Karpas-422 (cell line): ENCODE data around the gene RIPK3. TPM values are rescaled to one million over a fixed set of nuclear protein-coding genes. Genes with fewer than 3 reads are reported as not detected.

Experiments used
- DNase-seq: peaks from one replicate; pipeline ENCODE4 v3.0.0-alpha.2; 2015
- H2AFZ ChIP-seq: fragments of 200-600 bp; sonication (generic); 2 replicates; pipeline ENCODE4 v1.6.1; 2014; ENCODE audit warnings: antibody characterized with exemption, low read length, mixed read lengths
- H3K27ac ChIP-seq: fragments of 200-600 bp; sonication (generic); 2 replicates; pipeline ENCODE4 v1.5.1; 2014; ENCODE audit warnings: mild to moderate bottlenecking, low read length, moderate library complexity
- H3K27me3 ChIP-seq: fragments of 200-600 bp; sonication (generic); 2 replicates; pipeline ENCODE4 v1.6.1; 2014; ENCODE audit warnings: low read length, mixed read lengths
- H3K36me3 ChIP-seq: fragments of 200-600 bp; sonication (generic); 2 replicates; pipeline ENCODE4 v1.6.1; 2014; ENCODE audit warnings: low read length, mixed read lengths; ENCODE audit not compliant: insufficient read depth
- H3K4me1 ChIP-seq: fragments of 200-600 bp; sonication (generic); 2 replicates; pipeline ENCODE4 v1.6.1; 2014; ENCODE audit warnings: mild to moderate bottlenecking, low read length, mixed read lengths
- H3K4me2 ChIP-seq: fragments of 200-600 bp; sonication (generic); 2 replicates; pipeline ENCODE4 v1.6.1; 2014; ENCODE audit warnings: low read length, low read depth, mild to moderate bottlenecking; ENCODE audit not compliant: poor library complexity, severe bottlenecking
- H3K4me3 ChIP-seq: fragments of 200-600 bp; sonication (generic); 2 replicates; pipeline ENCODE4 v1.5.1; 2014; ENCODE audit warnings: mild to moderate bottlenecking, antibody characterized with exemption, low read length, mixed read lengths
- H3K79me2 ChIP-seq: fragments of 200-600 bp; sonication (generic); 2 replicates; pipeline ENCODE4 v1.6.1; 2014; ENCODE audit warnings: mild to moderate bottlenecking, low read length, mixed read lengths
- H3K9ac ChIP-seq: fragments of 200-600 bp; sonication (generic); 2 replicates; pipeline ENCODE4 v1.6.0; 2014; ENCODE audit warnings: low read length
- H3K9me2 ChIP-seq: fragments of 200-600 bp; sonication (generic), shearing (Covaris generic); replicated peaks from 2 replicates; pipeline ENCODE4 v1.6.0; 2014; ENCODE audit warnings: mild to moderate bottlenecking, low read length, moderate library complexity; ENCODE audit not compliant: insufficient read depth
- H3K9me3 ChIP-seq: fragments of 300-700, 200-600 bp; sonication (generic); 2 replicates; pipeline ENCODE4 v1.6.1; 2014; ENCODE audit warnings: low read length, mixed read lengths
- H4K20me1 ChIP-seq: fragments of 200-600 bp; sonication (generic); 2 replicates; pipeline ENCODE4 v1.6.1; 2014; ENCODE audit warnings: mild to moderate bottlenecking, antibody characterized with exemption, low read length, low read depth; ENCODE audit not compliant: insufficient read depth
- total RNA-seq: library from RNA; depleted of rRNA; stranded (reverse); fragments of >200 nt; shearing (Covaris generic); gene quantifications from 2 replicates; pipeline ENCODE4 v1.2.3, GENCODE V29; 2014; ENCODE audit warnings: low replicate concordance

The RIPK3 gene
- total RNA-seq, 1 experiment from 2014 or later, result 2.3 TPM

- H2AFZ ChIP-seq, result no peak overlapping the region
- peak overlapping the region; percentile 67 for H3K4me2 ChIP-seq
- H4K20me1 ChIP-seq, result no peaks in the 10 kb centered on the region; the same call in 1 of the 2 replicates
- H3K4me1 ChIP-seq, result peaks cover 29% of the 10 kb centered on the region
- H3K36me3 ChIP-seq, result peaks cover 17% of the 10 kb centered on the region; the same call in 1 of the 2 replicates
- no peaks in the 10 kb centered on the region for H3K27me3 ChIP-seq
- no peaks in the 10 kb centered on the region for H3K9me2 ChIP-seq
- H3K4me3 ChIP-seq, result peak overlapping the region; percentile 64
- peak overlapping the region; percentile 74 for H3K9ac ChIP-seq
- peak overlapping the region; percentile 33; the same call in 1 of the 2 replicates for H3K27ac ChIP-seq
- no peaks in the 10 kb centered on the region for H3K9me3 ChIP-seq
- H3K79me2 ChIP-seq, result peaks cover 10% of the 10 kb centered on the region; the same call in 1 of the 2 replicates
- DNase-seq, result no peak
Measured at GRCh38 chr14:24311837-24312615, 27.8 kb downstream of the RIPK3 start.

DNA sequence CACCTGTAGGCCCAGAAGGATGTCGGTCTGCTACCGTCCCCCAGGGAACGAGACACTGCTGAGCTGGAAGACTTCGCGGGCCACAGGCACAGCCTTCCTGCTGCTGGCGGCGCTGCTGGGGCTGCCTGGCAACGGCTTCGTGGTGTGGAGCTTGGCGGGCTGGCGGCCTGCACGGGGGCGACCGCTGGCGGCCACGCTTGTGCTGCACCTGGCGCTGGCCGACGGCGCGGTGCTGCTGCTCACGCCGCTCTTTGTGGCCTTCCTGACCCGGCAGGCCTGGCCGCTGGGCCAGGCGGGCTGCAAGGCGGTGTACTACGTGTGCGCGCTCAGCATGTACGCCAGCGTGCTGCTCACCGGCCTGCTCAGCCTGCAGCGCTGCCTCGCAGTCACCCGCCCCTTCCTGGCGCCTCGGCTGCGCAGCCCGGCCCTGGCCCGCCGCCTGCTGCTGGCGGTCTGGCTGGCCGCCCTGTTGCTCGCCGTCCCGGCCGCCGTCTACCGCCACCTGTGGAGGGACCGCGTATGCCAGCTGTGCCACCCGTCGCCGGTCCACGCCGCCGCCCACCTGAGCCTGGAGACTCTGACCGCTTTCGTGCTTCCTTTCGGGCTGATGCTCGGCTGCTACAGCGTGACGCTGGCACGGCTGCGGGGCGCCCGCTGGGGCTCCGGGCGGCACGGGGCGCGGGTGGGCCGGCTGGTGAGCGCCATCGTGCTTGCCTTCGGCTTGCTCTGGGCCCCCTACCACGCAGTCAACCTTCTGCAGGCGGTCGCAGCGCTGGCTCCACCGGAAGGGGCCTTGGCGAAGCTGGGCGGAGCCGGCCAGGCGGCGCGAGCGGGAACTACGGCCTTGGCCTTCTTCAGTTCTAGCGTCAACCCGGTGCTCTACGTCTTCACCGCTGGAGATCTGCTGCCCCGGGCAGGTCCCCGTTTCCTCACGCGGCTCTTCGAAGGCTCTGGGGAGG lies 28.9 kb downstream of the RIPK3 start, which contains the start of gene LTB4R:
LTB4R (plus strand) TSS at position 857 of the 959 bp plus-strand sequence. CDS start 4,150 bp downstream, outside the sequence.
- H3K4me1 ChIP-seq, result peaks cover 29% of the 10 kb centered on the region
- peak; percentile 83 for DNase-seq
- no peak within 1 kb of the TSS for H2AFZ ChIP-seq
- H3K9me3 ChIP-seq, result no peaks in the 10 kb centered on the region
- H3K79me2 ChIP-seq, result peaks cover 10% of the 10 kb centered on the region; the same call in 1 of the 2 replicates
- H3K9me2 ChIP-seq, result no peaks in the 10 kb centered on the region
- H3K27me3 ChIP-seq, result no peaks in the 10 kb centered on the region
- peak within 1 kb of the TSS; percentile 67 for H3K4me2 ChIP-seq
- H3K27ac ChIP-seq, result peak within 1 kb of the TSS; percentile 33
- H3K4me3 ChIP-seq, result peak within 1 kb of the TSS; percentile 64
- H4K20me1 ChIP-seq, result no peaks in the 10 kb centered on the region; the same call in 1 of the 2 replicates
- peaks cover 17% of the 10 kb centered on the region; the same call in 1 of the 2 replicates for H3K36me3 ChIP-seq
- peak within 1 kb of the TSS; percentile 74 for H3K9ac ChIP-seq

GRCh38 chr14:24310265-24310645 lies 29.5 kb downstream of the RIPK3 start:
- Histone ChIP-seq H3K9me2 (no peaks in the 10 kb centered on the region), H3K9me3 (no peaks in the 10 kb centered on the region), H4K20me1 (no peaks in the 10 kb centered on the region; the same call in 1 of the 2 replicates), H3K27me3 (no peaks in the 10 kb centered on the region), H3K4me3 (peak overlapping the region; percentile 64), H3K4me1 (peaks cover 29% of the 10 kb centered on the region), H3K4me2 (peak overlapping the region; percentile 67), H3K9ac (peak overlapping the region; percentile 74), H3K27ac (peak overlapping the region; percentile 33; the same call in 1 of the 2 replicates), H3K79me2 (peaks cover 10% of the 10 kb centered on the region; the same call in 1 of the 2 replicates), H3K36me3 (peaks cover 20% of the 10 kb centered on the region; the same call in 1 of the 2 replicates), H2AFZ (no peak overlapping the region)
- no peak for DNase-seq

- no peaks in the 10 kb centered on the region for H3K9me2 ChIP-seq
- H3K4me1 ChIP-seq, result peaks cover 29% of the 10 kb centered on the region
- peak within 1 kb of the TSS; percentile 74 for H3K9ac ChIP-seq
- H3K36me3 ChIP-seq, result peaks cover 20% of the 10 kb centered on the region; the same call in 1 of the 2 replicates
- H3K79me2 ChIP-seq, result peaks cover 10% of the 10 kb centered on the region; the same call in 1 of the 2 replicates
- peak within 1 kb of the TSS; percentile 64 for H3K4me3 ChIP-seq
- no peak within 1 kb of the TSS for H2AFZ ChIP-seq
- peak within 1 kb of the TSS; percentile 33; the same call in 1 of the 2 replicates for H3K27ac ChIP-seq
- no peaks in the 10 kb centered on the region; the same call in 1 of the 2 replicates for H4K20me1 ChIP-seq
- H3K4me2 ChIP-seq, result peak within 1 kb of the TSS; percentile 67
- no peaks in the 10 kb centered on the region for H3K27me3 ChIP-seq
- no peak for DNase-seq
- no peaks in the 10 kb centered on the region for H3K9me3 ChIP-seq
Measured at GRCh38 chr14:24309538-24310264, 30.1 kb downstream of the RIPK3 start, which contains the start of gene LTB4R2. Gene LTB4R2, plus strand, starts transcription at chr14:24310140. Its CDS starts 525 bp downstream, at chr14:24310665.

DNA sequence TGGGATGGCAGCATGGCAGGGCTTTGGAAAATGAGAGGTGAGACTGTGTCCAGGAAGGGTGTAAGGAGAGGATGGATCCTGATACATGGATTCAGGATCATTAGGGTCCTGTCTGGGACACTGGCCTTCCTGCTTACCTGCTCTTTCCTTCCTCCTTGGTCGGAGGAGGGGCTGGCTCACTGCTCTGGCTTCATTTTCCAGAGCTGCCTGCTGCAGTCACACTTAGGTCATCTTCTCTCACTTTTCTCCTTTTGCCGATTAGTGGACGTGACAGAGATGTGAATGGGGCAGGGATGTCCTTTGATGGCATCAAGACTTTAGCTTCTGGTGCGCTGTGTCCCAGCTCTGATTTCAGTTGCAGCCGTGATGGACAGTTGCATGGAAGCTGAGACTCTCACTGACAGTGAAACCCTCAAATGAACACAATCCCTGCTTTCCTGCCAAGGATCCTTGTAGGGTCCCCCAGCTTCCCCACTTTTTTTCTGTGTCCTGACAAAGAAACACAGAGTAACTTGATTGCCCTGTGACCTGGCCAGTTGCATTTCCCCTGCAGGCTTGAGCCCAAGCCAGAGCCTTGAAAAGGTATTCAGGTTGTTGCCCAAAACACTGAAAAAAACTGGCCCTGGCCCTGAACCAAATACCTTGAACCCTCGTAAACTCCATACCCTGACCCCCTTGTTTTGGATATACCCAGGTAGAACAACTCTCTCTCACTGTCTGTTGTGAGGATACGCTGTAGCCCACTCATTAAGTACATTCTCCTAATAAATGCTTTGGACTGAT lies 31.3 kb downstream of the RIPK3 start:
- no peak overlapping the region for H3K4me2 ChIP-seq
- no peak overlapping the region for H3K27ac ChIP-seq

GRCh38 chr14:24307575-24308341 lies 32.0 kb downstream of the RIPK3 start, which contains the start of gene CIDEB:
Gene CIDEB, minus strand, starts transcription at chr14:24307977. Its CDS starts 119 bp downstream, at chr14:24307858.
- DNase-seq, result peak; percentile 90
- H3K79me2 ChIP-seq, result peaks cover 10% of the 10 kb centered on the region; the same call in 1 of the 2 replicates
- H3K27ac ChIP-seq, result no peak within 1 kb of the TSS
- no peak within 1 kb of the TSS for H3K4me2 ChIP-seq
- H3K36me3 ChIP-seq, result peaks cover 29% of the 10 kb centered on the region; the same call in 1 of the 2 replicates
- no peak within 1 kb of the TSS for H3K4me3 ChIP-seq
- H4K20me1 ChIP-seq, result no peaks in the 10 kb centered on the region; the same call in 1 of the 2 replicates
- no peak within 1 kb of the TSS for H3K9ac ChIP-seq
- H3K27me3 ChIP-seq, result no peaks in the 10 kb centered on the region
- H2AFZ ChIP-seq, result no peak within 1 kb of the TSS
- H3K9me3 ChIP-seq, result no peaks in the 10 kb centered on the region
- peaks cover 26% of the 10 kb centered on the region for H3K4me1 ChIP-seq
- H3K9me2 ChIP-seq, result no peaks in the 10 kb centered on the region

More for the DNA sequence above, 31.3 kb downstream of the RIPK3 start:
- H3K9me3 ChIP-seq, result no peaks in the 10 kb centered on the region
- peaks cover 25% of the 10 kb centered on the region; the same call in 1 of the 2 replicates for H3K36me3 ChIP-seq
- no peak overlapping the region for H2AFZ ChIP-seq
- no peaks in the 10 kb centered on the region for H3K27me3 ChIP-seq
- H3K4me1 ChIP-seq, result peaks cover 29% of the 10 kb centered on the region
- H3K4me3 ChIP-seq, result no peak overlapping the region
- peaks cover 10% of the 10 kb centered on the region; the same call in 1 of the 2 replicates for H3K79me2 ChIP-seq
- H4K20me1 ChIP-seq, result no peaks in the 10 kb centered on the region; the same call in 1 of the 2 replicates
- H3K9ac ChIP-seq, result 0 out of 2 replicates have a peak overlapping the region, but pooled peaks have one; percentile 74
- no peaks in the 10 kb centered on the region for H3K9me2 ChIP-seq
- no peak for DNase-seq
